Liver (tissue), 3 donors: ENCODE results near the gene DHX9.

Experiments used
- ATF3 ChIP-seq: IDR thresholded peaks from 2 replicates; pipeline ENCODE4 v1.6.1; 2016; ENCODE audit warnings: antibody characterized with exemption
- CTCF ChIP-seq: fragments of 150-350 bp; IDR thresholded peaks from 2 replicates; pipeline ENCODE4 v1.5.1; 2017; ENCODE audit warnings: improper control_type of control experiment, low read depth, low read length; ENCODE audit not compliant: missing input control
- EGR1 ChIP-seq, 2 donors: IDR thresholded peaks; 2 replicates each; pipeline ENCODE4 v1.6.1; 2016 to 2018; ENCODE audit warnings: antibody characterized with exemption in 2 of 2, low read depth in 2 of 2
- FOXA1 ChIP-seq: IDR thresholded peaks from 2 replicates; pipeline ENCODE4 v1.6.1; 2016; ENCODE audit warnings: antibody characterized with exemption
- GABPA ChIP-seq, 2 donors: IDR thresholded peaks in 1 of 2; conservative IDR thresholded peaks in 1 of 2; 2 replicates each; pipeline ENCODE4 v1.6.1; 2016; ENCODE audit warnings: antibody characterized with exemption in 2 of 2, mild to moderate bottlenecking in 1 of 2, moderate library complexity in 1 of 2
- JUND ChIP-seq, 2 donors: IDR thresholded peaks; 2 replicates each; pipeline ENCODE4 v1.6.1; 2016; ENCODE audit warnings: antibody characterized with exemption in 2 of 2
- RAD21 ChIP-seq, 2 donors: IDR thresholded peaks; 2 replicates each; pipeline ENCODE4 v1.6.1; 2016; ENCODE audit warnings: antibody characterized with exemption in 2 of 2, mild to moderate bottlenecking in 2 of 2
- REST ChIP-seq: IDR thresholded peaks from 2 replicates; pipeline ENCODE4 v1.6.1; 2016; ENCODE audit warnings: antibody characterized with exemption, mild to moderate bottlenecking
- RXRA ChIP-seq, 2 donors: IDR thresholded peaks; 2 replicates each; pipeline ENCODE4 v1.6.1; 2017 to 2018; ENCODE audit warnings: antibody characterized with exemption in 2 of 2, mild to moderate bottlenecking in 1 of 2
- SP1 ChIP-seq: IDR thresholded peaks from 2 replicates; pipeline ENCODE4 v1.6.1; 2018; ENCODE audit warnings: antibody characterized with exemption, mild to moderate bottlenecking
- TAF1 ChIP-seq: conservative IDR thresholded peaks from 2 replicates; pipeline ENCODE4 v1.6.1; 2016; ENCODE audit warnings: antibody characterized with exemption, mild to moderate bottlenecking
- YY1 ChIP-seq: IDR thresholded peaks from 2 replicates; pipeline ENCODE4 v1.6.1; 2016; ENCODE audit warnings: antibody characterized with exemption, mild to moderate bottlenecking
- TF ChIP-seq, protein P1 (sequence below): IDR thresholded peaks from 2 replicates; pipeline ENCODE4 v1.6.1; 2016; ENCODE audit warnings: antibody characterized with exemption
- TF ChIP-seq, protein P2 (sequence below): IDR thresholded peaks from 2 replicates; pipeline ENCODE4 v1.6.1; 2016; ENCODE audit warnings: antibody characterized with exemption
- donor health status: healthy.
- donor health status: healthy.

- TF ChIP-seq CTCF (no peak), ATF3 (no peak), FOXA1 (no peak), GABPA (IDR thresholded peaks at IDR 0.05 in 1 of 2, conservative IDR thresholded peaks at IDR 0.05 in 1 of 2) (no peak), TAF1 (no peak), YY1 (no peak), EGR1 (IDR thresholded peaks at IDR 0.05; ENCODE audit: low read depth in 2 of 2) (no peak), RAD21 (IDR thresholded peaks at IDR 0.05) (no peak), REST (no peak), JUND (IDR thresholded peaks at IDR 0.05) (no peak), RXRA (IDR thresholded peaks at IDR 0.05) (no peak), SP1 (peak; percentile 14)
- TF ChIP-seq, protein P1, sequence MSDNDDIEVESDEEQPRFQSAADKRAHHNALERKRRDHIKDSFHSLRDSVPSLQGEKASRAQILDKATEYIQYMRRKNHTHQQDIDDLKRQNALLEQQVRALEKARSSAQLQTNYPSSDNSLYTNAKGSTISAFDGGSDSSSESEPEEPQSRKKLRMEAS: peak; percentile 39
- TF ChIP-seq, protein P2, sequence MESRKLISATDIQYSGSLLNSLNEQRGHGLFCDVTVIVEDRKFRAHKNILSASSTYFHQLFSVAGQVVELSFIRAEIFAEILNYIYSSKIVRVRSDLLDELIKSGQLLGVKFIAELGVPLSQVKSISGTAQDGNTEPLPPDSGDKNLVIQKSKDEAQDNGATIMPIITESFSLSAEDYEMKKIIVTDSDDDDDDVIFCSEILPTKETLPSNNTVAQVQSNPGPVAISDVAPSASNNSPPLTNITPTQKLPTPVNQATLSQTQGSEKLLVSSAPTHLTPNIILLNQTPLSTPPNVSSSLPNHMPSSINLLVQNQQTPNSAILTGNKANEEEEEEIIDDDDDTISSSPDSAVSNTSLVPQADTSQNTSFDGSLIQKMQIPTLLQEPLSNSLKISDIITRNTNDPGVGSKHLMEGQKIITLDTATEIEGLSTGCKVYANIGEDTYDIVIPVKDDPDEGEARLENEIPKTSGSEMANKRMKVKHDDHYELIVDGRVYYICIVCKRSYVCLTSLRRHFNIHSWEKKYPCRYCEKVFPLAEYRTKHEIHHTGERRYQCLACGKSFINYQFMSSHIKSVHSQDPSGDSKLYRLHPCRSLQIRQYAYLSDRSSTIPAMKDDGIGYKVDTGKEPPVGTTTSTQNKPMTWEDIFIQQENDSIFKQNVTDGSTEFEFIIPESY: no peak
Measured at GRCh38 chr1:182795563-182796228, 43.5 kb upstream of the DHX9 start.
